CD14-positive monocyte (primary cell): Measurements from ENCODE around the gene STRN. TPM values are rescaled to one million over a fixed set of nuclear protein-coding genes. Genes with fewer than 3 reads are reported as not detected.

ENCODE experiments used
- DNase-seq, 3 donors: peaks; one replicate each; pipeline ENCODE4 v3.0.0-alpha.2; 2011 to 2022
- H2AFZ ChIP-seq: 2 replicates; pipeline ENCODE4 v1.6.0; 2012; ENCODE audit warnings: mild to moderate bottlenecking, low read depth, low read length, inconsistent platforms; ENCODE audit not compliant: insufficient read depth, poor library complexity, severe bottlenecking
- H3K27ac ChIP-seq, 2 donors: 1 replicate in 1 of 2; 2 replicates in 1 of 2; pipeline ENCODE4 v1.5.1; 2012 to 2013; ENCODE audit warnings: low read length in 2 of 2, control low read depth in 1 of 2, inconsistent platforms in 1 of 2, low read depth in 1 of 2, mild to moderate bottlenecking in 1 of 2
- H3K27me3 ChIP-seq, 2 donors: one replicate each; pipeline versions ENCODE4 v1.6.0 to v1.6.1; 2011 to 2013; ENCODE audit warnings: low read length in 2 of 2; ENCODE audit not compliant: control insufficient read depth in 2 of 2, insufficient read depth in 2 of 2
- H3K36me3 ChIP-seq, 2 donors: replicated peaks in 1 of 2; 1 replicate in 1 of 2; 2 replicates in 1 of 2; pipeline versions ENCODE4 v1.5.1 to v1.6.1; 2012 to 2013; ENCODE audit warnings: low read length in 2 of 2, control low read depth in 1 of 2, inconsistent platforms in 1 of 2, mild to moderate bottlenecking in 1 of 2; ENCODE audit not compliant: insufficient read depth in 2 of 2, control insufficient read depth in 1 of 2
- H3K4me1 ChIP-seq, 2 donors: 1 replicate in 1 of 2; 2 replicates in 1 of 2; pipeline versions ENCODE4 v1.5.1 to v1.6.1; 2012 to 2013; ENCODE audit warnings: low read length in 2 of 2, control low read depth in 1 of 2, inconsistent platforms in 1 of 2, mild to moderate bottlenecking in 1 of 2, moderate library complexity in 1 of 2; ENCODE audit not compliant: insufficient read depth in 2 of 2, control insufficient read depth in 1 of 2
- H3K4me2 ChIP-seq: replicated peaks from 2 replicates; pipeline ENCODE3; 2012; ENCODE audit warnings: low read length, moderate library complexity, mild to moderate bottlenecking; ENCODE audit not compliant: poor library complexity, severe bottlenecking; ENCODE audit errors: extremely low read depth
- H3K4me3 ChIP-seq, 3 experiments: fragments of 200-600 bp in 1 of 3; sonication (generic) in 1 of 3; replicated peaks in 1 of 3; 1 replicate in 2 of 3; 2 replicates in 1 of 3; pipeline ENCODE4 v1.5.1; 2011 to 2013; ENCODE audit warnings: low read length in 3 of 3, mild to moderate bottlenecking in 3 of 3, control low read depth in 2 of 3, low read depth in 2 of 3, inconsistent platforms in 1 of 3, moderate library complexity in 1 of 3
- H3K79me2 ChIP-seq: 2 replicates; pipeline ENCODE4 v1.6.0; 2012; ENCODE audit warnings: mild to moderate bottlenecking, control low read depth, inconsistent platforms, low read length, moderate library complexity; ENCODE audit not compliant: insufficient read depth
- H3K9ac ChIP-seq: 2 replicates; pipeline ENCODE4 v1.6.0; 2017; ENCODE audit warnings: low read length, mild to moderate bottlenecking; ENCODE audit not compliant: insufficient read depth, poor library complexity, severe bottlenecking
- H3K9me3 ChIP-seq, 2 donors: replicated peaks in 1 of 2; 1 replicate in 1 of 2; 2 replicates in 1 of 2; pipeline versions ENCODE4 v1.5.1 to v1.6.1; 2012 to 2013; ENCODE audit warnings: low read length in 2 of 2, control low read depth in 1 of 2; ENCODE audit not compliant: control insufficient read depth in 1 of 2, insufficient read depth in 1 of 2
- H4K20me1 ChIP-seq: 2 replicates; pipeline ENCODE4 v1.6.0; 2012; ENCODE audit warnings: mild to moderate bottlenecking, low read length, control low read depth, moderate library complexity; ENCODE audit not compliant: insufficient read depth
- H3K27ac Mint-ChIP-seq, 7 donors: one replicate each; pipeline ENCODE4 v1.8.0; 2020; ENCODE audit warnings: mild to moderate bottlenecking in 7 of 7, mixed read lengths in 7 of 7, moderate library complexity in 6 of 7, inconsistent platforms in 2 of 7
- H3K27me3 Mint-ChIP-seq, 3 donors: one replicate each; pipeline ENCODE4 v1.8.0; 2021 to 2022; ENCODE audit warnings: low read depth in 3 of 3, mild to moderate bottlenecking in 3 of 3, mixed read lengths in 3 of 3, moderate library complexity in 3 of 3, inconsistent platforms in 1 of 3
- H3K36me3 Mint-ChIP-seq, 2 donors: one replicate each; pipeline ENCODE4 v1.8.0; 2020; ENCODE audit warnings: mixed read lengths in 2 of 2, inconsistent platforms in 1 of 2, mild to moderate bottlenecking in 1 of 2
- H3K4me1 Mint-ChIP-seq: one replicate; pipeline ENCODE4 v1.8.0; 2020; ENCODE audit warnings: mild to moderate bottlenecking, mixed read lengths
- H3K4me3 Mint-ChIP-seq, 2 donors: one replicate each; pipeline ENCODE4 v1.8.0; 2020; ENCODE audit warnings: mild to moderate bottlenecking in 2 of 2, mixed read lengths in 2 of 2, moderate library complexity in 1 of 2
- H3K9me3 Mint-ChIP-seq, 7 donors: one replicate each; pipeline ENCODE4 v1.8.0; 2020 to 2022; ENCODE audit warnings: mixed read lengths in 7 of 7, mild to moderate bottlenecking in 6 of 7, moderate library complexity in 6 of 7, inconsistent platforms in 2 of 7
- CTCF ChIP-seq: fragments of 200-600 bp; IDR thresholded peaks from one replicate; pipeline ENCODE4 v1.8.0; 2022; ENCODE audit warnings: antibody characterized with exemption, mild to moderate bottlenecking
- WGBS: methylation state at CpG from one replicate; pipeline ENCODE4 v1.1.5; 2013; ENCODE audit warnings: missing lambda C conversion rate; ENCODE audit not compliant: insufficient coverage; 5-methylcytosine and 5-hydroxymethylcytosine counted together
- intact Hi-C, 2 donors: fragments of 100-400 bp; cut with micrococcal nuclease; formaldehyde crosslinking; loops; one replicate each; pipeline versions ENCODE4 v1.15.0 to v1.15.1; 2023
- polyA plus RNA-seq, 3 donors: library from polyadenylated mRNA; depleted of rRNA in 1 of 3; unstranded in 2 of 3; stranded (reverse) in 1 of 3; fragments of 300-500 nt in 2 of 3; fragments of >200 nt in 1 of 3; fragmentation: Illumina TruSeq in 2 of 3; gene quantifications; 1 replicate in 2 of 3; 2 replicates in 1 of 3; pipeline ENCODE4 v1.2.3, GENCODE V29; 2012 to 2021

The STRN gene
- polyA plus RNA-seq, 3 donors: 7.0 to 15.7 (median 10.7) TPM

GRCh38 chr2:36886664-36887063 lies 79.7 kb downstream of the STRN start:
- Mint-ChIP-seq H3K27me3 (no peaks in the 10 kb centered on the region), H3K36me3 (peaks cover 45 to 60% of the 10 kb centered on the region in 2 donors), H3K4me1 (peaks cover 8% of the 10 kb centered on the region), H3K27ac (no peak overlapping the region), H3K9me3 (no peaks in the 10 kb centered on the region), H3K4me3 (no peak overlapping the region)
- H3K27me3 ChIP-seq: no peaks in the 10 kb centered on the region
- intact Hi-C loops: no loop called here
- no peak for DNase-seq
- no peak overlapping the region for H3K9ac ChIP-seq
- H3K4me1 ChIP-seq: peaks cover 3 to 9% of the 10 kb centered on the region in 2 donors
- no peaks in the 10 kb centered on the region for H3K79me2 ChIP-seq
- H3K4me3 ChIP-seq: no peak overlapping the region
- peaks cover 41 to 66% of the 10 kb centered on the region in 2 donors for H3K36me3 ChIP-seq
- H2AFZ ChIP-seq: no peak overlapping the region
- no peak for TF ChIP-seq CTCF
- H3K9me3 ChIP-seq: no peaks in the 10 kb centered on the region
- no CpG with 5 or more reads among the region's 1 CpG for WGBS
- no peak overlapping the region for H3K4me2 ChIP-seq
- no peaks in the 10 kb centered on the region for H4K20me1 ChIP-seq
- no peak overlapping the region for H3K27ac ChIP-seq

GRCh38 chr2:36885605-36886004 lies 80.7 kb downstream of the STRN start:
- peaks cover 48 to 53% of the 10 kb centered on the region in 2 donors for H3K36me3 Mint-ChIP-seq
- no peaks in the 10 kb centered on the region for H3K9me3 Mint-ChIP-seq
- no peaks in the 10 kb centered on the region for H3K9me3 ChIP-seq

More at GRCh38 chr2:36885605-36886004, 80.7 kb downstream of the STRN start:
- intact Hi-C loops: no loop called here
- TF ChIP-seq CTCF: no peak
- Mint-ChIP-seq H3K27ac (no peak overlapping the region), H3K4me1 (peaks cover 8% of the 10 kb centered on the region), H3K4me3 (no peak overlapping the region), H3K27me3 (no peaks in the 10 kb centered on the region)
- Histone ChIP-seq H3K27ac (no peak overlapping the region), H3K9ac (no peak overlapping the region), H4K20me1 (no peaks in the 10 kb centered on the region), H3K36me3 (peaks cover 40 to 67% of the 10 kb centered on the region in 2 donors), H3K79me2 (no peaks in the 10 kb centered on the region), H3K4me1 (peaks cover 3 to 9% of the 10 kb centered on the region in 2 donors), H3K27me3 (no peaks in the 10 kb centered on the region), H2AFZ (no peak overlapping the region), H3K4me3 (no peak overlapping the region), H3K4me2 (no peak overlapping the region)
- DNase-seq: no peak
- WGBS: no CpG with 5 or more reads among the region's 3 CpGs
